DMS53 (cell line): ENCODE measurements around the gene ZMIZ1.

Experiments
- DNase-seq: peaks from one replicate; lab custom pipeline; 2025; lab: John Stamatoyannopoulos, UW

ZMIZ1 gene

GRCh38 chr10:79188154-79188965 lies 119.6 kb downstream of the ZMIZ1 start:
- DNase-seq, result no peak

GRCh38 chr10:79189181-79189580 lies 120.4 kb downstream of the ZMIZ1 start:
- no peak for DNase-seq

- DNase-seq, result no peak
Measured at GRCh38 chr10:79189853-79190435, 121.2 kb downstream of the ZMIZ1 start.

- DNase-seq, result no peak
Measured at GRCh38 chr10:79190740-79191261, 122.0 kb downstream of the ZMIZ1 start.

- DNase-seq, result no peak
Measured at GRCh38 chr10:79191951-79192676, 123.3 kb downstream of the ZMIZ1 start.

- no peak for DNase-seq
Measured at GRCh38 chr10:79192677-79193003, 123.9 kb downstream of the ZMIZ1 start.

- DNase-seq, result no peak
Measured at GRCh38 chr10:79193694-79194382, 125.1 kb downstream of the ZMIZ1 start.

DNA sequence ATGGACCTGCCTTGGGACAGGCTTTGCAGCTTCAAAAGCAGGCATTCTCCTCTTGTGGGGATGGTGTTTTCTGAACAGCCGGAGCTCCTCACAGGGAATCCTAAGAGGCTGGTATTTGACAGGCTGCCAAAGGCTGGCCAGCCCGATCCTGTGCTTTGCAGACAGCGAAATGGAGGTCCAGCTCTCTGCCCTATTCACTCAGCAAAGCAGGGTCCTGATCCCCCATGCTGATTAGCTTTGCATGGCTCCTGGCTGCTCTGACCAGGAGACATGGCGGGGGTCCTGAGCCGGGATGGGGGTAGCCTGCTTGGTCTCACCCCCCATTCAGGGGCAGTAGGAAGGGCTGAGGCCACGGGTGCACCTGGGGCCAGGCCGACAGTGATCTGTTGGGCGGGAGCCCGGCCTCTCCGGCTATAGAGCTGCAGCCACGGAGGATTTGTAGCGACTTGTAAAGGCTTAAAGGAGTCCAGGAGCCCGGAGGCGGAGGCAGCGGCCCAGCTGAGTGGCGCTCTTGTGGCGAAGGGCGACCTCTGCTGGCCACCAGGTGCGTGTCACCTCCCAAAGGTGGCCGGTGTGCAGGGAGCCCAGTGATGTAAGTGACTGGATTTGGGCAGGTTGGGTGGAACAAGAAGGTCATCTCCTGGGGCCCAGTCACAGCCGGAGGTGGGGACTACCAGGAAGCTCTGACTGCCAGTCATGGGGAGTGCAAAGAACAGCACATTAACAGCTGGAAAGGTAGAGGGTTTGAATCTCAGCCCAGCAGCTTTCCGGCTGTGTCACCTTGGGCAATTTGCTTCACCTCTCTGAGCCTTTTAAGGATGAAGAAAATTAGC lies 126.5 kb downstream of the ZMIZ1 start:
- peak; percentile 90 for DNase-seq

- peak; percentile 84 for DNase-seq
Measured at GRCh38 chr10:79196470-79197461, 128.0 kb downstream of the ZMIZ1 start.

- no peak for DNase-seq
Measured at GRCh38 chr10:79197558-79197957, 128.8 kb downstream of the ZMIZ1 start.

DNA sequence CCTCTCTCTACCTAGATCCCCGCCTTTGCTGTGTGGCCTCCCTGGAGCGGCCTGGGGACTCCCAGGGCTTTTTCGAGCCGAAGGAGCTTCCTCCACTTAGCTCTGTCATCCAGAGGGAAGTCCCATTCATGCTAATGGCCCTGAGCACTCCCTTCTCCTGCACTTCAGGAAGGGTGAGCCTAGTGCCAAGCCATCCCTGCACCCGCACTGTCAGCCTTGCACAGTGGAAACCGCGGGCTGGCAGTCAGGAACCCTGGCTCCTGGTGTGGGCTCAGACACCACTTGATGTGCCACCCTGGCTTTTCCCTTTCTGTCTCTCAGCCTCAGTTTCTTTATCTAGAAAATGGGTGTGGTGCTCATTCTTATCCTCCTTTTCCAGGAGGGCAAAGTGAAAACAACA lies 131.6 kb downstream of the ZMIZ1 start:
- DNase-seq, result no peak

DNA sequence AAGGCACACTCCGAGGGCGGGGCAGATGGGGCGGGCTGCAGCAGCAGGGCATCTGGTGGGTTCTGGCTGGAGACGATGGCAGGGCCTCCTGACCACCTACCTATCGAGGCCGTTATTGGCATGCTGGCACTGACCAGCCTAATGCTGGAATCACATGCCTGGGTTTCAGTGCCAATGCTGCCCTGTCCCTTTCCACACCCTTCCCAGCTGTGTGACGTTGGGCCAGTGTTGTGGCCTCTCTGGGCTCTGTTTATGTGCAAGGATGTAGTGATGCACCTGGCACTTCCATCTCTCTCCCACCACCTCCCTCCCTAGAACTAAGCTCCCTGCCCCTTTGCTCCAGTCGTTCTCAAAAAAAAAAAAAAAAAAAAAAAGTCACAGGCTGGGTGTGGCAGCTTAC lies 132.9 kb downstream of the ZMIZ1 start:
- no peak for DNase-seq

GRCh38 chr10:79202188-79203013 lies 133.6 kb downstream of the ZMIZ1 start:
- peak; percentile 57 for DNase-seq

DNA sequence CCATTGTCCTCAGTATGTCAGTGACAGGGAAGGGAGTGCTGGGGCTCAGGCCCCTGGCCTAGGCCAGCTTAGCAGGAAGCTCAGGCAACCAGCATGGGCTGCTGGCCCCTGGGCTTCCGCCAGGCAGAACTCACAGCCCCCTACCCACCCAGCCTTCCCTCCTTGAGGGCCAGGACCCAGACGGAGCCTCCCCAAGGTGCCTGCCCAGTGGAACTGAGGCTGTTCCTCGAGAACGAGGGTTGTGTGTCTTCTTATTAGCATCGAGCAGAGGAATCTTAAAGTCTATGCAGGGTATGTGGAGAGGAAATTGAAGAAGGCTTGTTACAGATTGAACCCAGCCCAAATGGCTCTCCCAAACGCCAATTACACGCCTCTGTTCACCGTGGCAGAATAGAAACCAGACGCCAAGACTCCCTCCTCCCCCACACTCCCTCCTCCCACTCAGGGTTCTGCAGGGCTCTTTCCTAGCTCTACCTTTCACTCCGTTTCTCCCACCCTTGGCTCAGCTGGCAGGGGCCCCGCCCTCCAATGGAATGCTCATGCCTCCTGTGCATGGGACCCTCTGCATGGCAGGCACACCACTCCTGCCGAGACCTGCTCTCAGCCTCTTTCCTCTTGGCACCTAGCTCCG lies 134.4 kb downstream of the ZMIZ1 start:
- no peak for DNase-seq

- no peak for DNase-seq
Measured at GRCh38 chr10:79203833-79204232, 135.1 kb downstream of the ZMIZ1 start.

DNA sequence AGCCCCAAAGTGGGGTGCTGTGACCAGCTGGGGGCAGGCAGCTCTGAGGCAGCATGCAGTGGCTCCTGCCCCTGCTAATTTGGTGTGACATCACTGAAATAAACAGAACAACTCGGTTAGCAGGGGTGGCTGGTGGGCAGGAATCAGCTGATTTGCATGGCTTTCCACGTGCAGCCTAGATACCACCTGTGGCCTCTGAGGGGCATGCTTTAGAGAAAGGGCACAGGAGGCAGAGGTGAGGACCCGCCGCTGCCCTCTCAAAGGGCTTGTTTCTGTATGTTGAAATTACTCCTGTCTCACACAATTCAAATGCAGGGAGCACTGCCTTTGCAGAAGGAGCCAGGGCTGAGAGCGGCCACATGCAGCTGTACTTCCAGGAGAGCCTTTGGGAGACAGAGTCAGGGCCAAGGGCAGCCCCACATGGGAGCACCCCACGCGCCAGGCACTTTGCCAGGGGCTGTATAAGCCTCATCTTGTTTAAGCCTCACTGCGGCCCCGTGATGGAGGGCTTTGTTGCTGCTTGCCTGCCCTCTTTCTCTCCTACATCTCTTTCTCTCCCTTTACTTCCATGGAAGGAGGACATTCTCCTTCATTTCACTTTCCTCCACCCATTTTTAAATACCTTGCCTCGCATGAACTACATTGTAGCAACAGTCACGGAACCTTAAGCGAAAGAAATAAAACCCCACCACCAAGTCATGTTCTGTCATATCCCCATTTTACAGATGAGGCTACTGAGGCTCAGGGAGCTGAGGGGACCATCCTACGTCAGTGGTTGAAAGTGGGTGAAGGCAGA lies 137.7 kb downstream of the ZMIZ1 start:
- DNase-seq, result no peak

DNA sequence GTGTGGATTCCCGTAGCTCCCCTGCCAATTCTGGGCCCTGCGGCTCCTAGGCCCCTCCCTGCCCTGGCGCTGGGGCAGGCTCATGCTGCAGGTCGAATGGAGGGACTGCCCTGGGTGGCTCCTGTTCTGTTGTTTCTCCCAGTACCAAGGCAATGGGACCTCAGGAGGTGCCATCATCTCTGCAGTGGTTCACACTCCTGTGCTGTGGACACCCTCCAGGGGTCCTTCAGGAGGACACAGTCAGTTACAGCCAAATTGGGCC lies 138.3 kb downstream of the ZMIZ1 start:
- DNase-seq, result no peak

- DNase-seq, result no peak
Measured at GRCh38 chr10:79207726-79208125, 139.0 kb downstream of the ZMIZ1 start.
